PC-9 (cell line): Measurements from ENCODE around the gene SLC35D2. TPM values are rescaled to one million over a fixed set of nuclear protein-coding genes. Genes with fewer than 3 reads are reported as not detected.
A peak's percentile ranks its signal among the peaks of the same experiment; 100 is the strongest.

Experiments
- BruUV-seq: library from RNA; stranded (reverse); fragments of 400-500 nt; replicated peaks from 2 replicates; lab custom pipeline; 2021; lab: Mats Ljungman, UMichigan
- CTCF ChIA-PET: fragments of 300-600 bp; sonication (Branson Sonifier 250); formaldehyde crosslinking; loops from one replicate; lab custom pipeline; 2022; ENCODE audit warnings: antibody characterized with exemption; lab: Charles Lee
- POLR2A ChIA-PET: fragments of 300-600 bp; sonication (Branson Sonifier 250); formaldehyde crosslinking; loops from one replicate; lab custom pipeline; 2022; ENCODE audit warnings: antibody characterized with exemption; ENCODE audit not compliant: unreplicated experiment; lab: Charles Lee
- DNase-seq, 2 experiments: peaks; one replicate each; pipeline versions ENCODE4 v3.0.0 to v3.0.0-alpha.2; 2015 to 2022; ENCODE audit warnings: mixed read lengths in 1 of 2
- H2AFZ ChIP-seq: fragments of 200-600 bp; sonication (generic); 2 replicates; pipeline ENCODE4 v1.8.1; 2017; ENCODE audit warnings: antibody characterized with exemption
- H3F3A ChIP-seq: fragments of 200-600 bp; sonication (generic); 2 replicates; pipeline ENCODE4 v1.8.1; 2017; ENCODE audit warnings: antibody characterized with exemption, mild to moderate bottlenecking, low read depth; ENCODE audit not compliant: insufficient read depth
- H3K27ac ChIP-seq: fragments of 200-600 bp; sonication (generic); 2 replicates; pipeline ENCODE4 v1.6.1; 2016; ENCODE audit warnings: mixed run types
- H3K27me3 ChIP-seq: fragments of 200-600 bp; sonication (generic); 2 replicates; pipeline ENCODE4 v1.6.1; 2016; ENCODE audit warnings: low read depth, mixed run types; ENCODE audit not compliant: insufficient read depth
- H3K36me3 ChIP-seq: fragments of 200-600 bp; sonication (generic); 2 replicates; pipeline ENCODE4 v1.6.1; 2016; ENCODE audit warnings: low read depth, mixed run types
- H3K4me1 ChIP-seq: fragments of 200-600 bp; sonication (generic); replicated peaks from 2 replicates; pipeline ENCODE4 v1.6.1; 2016; ENCODE audit warnings: mixed run types; ENCODE audit not compliant: insufficient read depth
- H3K4me2 ChIP-seq: fragments of 200-600 bp; sonication (generic); 2 replicates; pipeline ENCODE4 v1.6.1; 2017; ENCODE audit warnings: mixed run types
- H3K4me3 ChIP-seq: fragments of 200-600 bp; sonication (generic); 2 replicates; pipeline ENCODE4 v1.6.1; 2016; ENCODE audit warnings: mixed run types
- H3K79me2 ChIP-seq: fragments of 200-600 bp; sonication (generic); 2 replicates; pipeline ENCODE4 v1.6.1; 2017; ENCODE audit warnings: low read depth, mixed run types
- H3K9me2 ChIP-seq: fragments of 200-600 bp; sonication (generic); 2 replicates; pipeline ENCODE4 v1.8.1; 2017; ENCODE audit warnings: mild to moderate bottlenecking; ENCODE audit not compliant: insufficient read depth
- H3K9me3 ChIP-seq: fragments of 200-600 bp; sonication (generic); 2 replicates; pipeline ENCODE4 v1.8.1; 2016; ENCODE audit warnings: low read depth; ENCODE audit not compliant: insufficient read depth
- H4K20me1 ChIP-seq: fragments of 200-600 bp; sonication (generic); 2 replicates; pipeline ENCODE4 v1.8.1; 2017; ENCODE audit not compliant: insufficient read depth
- EZH2 ChIP-seq: fragments of 200-600 bp; sonication (generic); IDR thresholded peaks from 2 replicates; pipeline ENCODE4 v1.8.0; 2017; ENCODE audit warnings: antibody characterized with exemption, low read depth
- intact Hi-C: fragments of 100-400 bp; cut with micrococcal nuclease; formaldehyde crosslinking; loops from one replicate; pipeline ENCODE4 v1.10.0; 2022; ENCODE audit not compliant: unreplicated experiment
- total RNA-seq: library from RNA; stranded (reverse); gene quantifications from 2 replicates; pipeline ENCODE4 v1.2.3, GENCODE V29; 2021
- TF ChIP-seq, protein P1 (sequence below): fragments of 200-600 bp; sonication (generic); conservative IDR thresholded peaks from 2 replicates; pipeline ENCODE4 v1.6.1; 2017; ENCODE audit warnings: mixed run types, antibody characterized with exemption, mild to moderate bottlenecking, moderate library complexity

Gene SLC35D2
- total RNA-seq, 1 experiment from 2014 or later, result 27.6 TPM

DNA sequence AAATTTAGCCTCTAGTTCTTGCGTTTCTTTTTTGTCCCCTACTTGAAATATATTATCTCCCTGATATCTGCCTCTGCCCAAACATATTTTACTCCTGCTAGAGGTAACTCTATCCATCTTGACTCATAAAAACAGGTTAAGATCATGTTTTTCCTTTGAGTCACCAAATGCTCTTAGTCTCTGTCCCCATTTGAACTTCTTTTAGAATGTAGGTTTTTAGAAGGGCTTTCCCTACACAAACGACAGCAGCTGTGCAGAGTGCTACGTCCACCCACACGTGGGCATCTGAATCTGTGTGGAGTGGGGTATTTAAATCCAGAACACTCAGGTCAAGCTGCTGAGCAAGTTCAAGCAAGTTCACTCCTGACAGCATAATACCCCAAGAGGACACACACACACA is 83.7 kb downstream of the SLC35D2 start:
- ChIA-PET CTCF (interaction anchor here (0.6 kb wide), 1 partner anchor 1619 kb away, joined by 8 read pairs; no protein-coding TSS in a partner anchor), POLR2A (interaction anchor here (0.6 kb wide), 1 partner anchor 16 kb away, joined by 17 read pairs; no protein-coding TSS in a partner anchor)
- DNase-seq, result peak; percentile 12 to 81
- no peaks in the 10 kb centered on the region for H3K36me3 ChIP-seq
- peak overlapping the region; percentile 42; the same call in 1 of the 2 replicates for H3K4me2 ChIP-seq
- H3K27me3 ChIP-seq, result no peaks in the 10 kb centered on the region
- H2AFZ ChIP-seq, result no peak overlapping the region
- no peaks in the 10 kb centered on the region for H3F3A ChIP-seq
- no peak overlapping the region for H3K4me3 ChIP-seq
- TF ChIP-seq EZH2, result no peak
- TF ChIP-seq, protein P1, sequence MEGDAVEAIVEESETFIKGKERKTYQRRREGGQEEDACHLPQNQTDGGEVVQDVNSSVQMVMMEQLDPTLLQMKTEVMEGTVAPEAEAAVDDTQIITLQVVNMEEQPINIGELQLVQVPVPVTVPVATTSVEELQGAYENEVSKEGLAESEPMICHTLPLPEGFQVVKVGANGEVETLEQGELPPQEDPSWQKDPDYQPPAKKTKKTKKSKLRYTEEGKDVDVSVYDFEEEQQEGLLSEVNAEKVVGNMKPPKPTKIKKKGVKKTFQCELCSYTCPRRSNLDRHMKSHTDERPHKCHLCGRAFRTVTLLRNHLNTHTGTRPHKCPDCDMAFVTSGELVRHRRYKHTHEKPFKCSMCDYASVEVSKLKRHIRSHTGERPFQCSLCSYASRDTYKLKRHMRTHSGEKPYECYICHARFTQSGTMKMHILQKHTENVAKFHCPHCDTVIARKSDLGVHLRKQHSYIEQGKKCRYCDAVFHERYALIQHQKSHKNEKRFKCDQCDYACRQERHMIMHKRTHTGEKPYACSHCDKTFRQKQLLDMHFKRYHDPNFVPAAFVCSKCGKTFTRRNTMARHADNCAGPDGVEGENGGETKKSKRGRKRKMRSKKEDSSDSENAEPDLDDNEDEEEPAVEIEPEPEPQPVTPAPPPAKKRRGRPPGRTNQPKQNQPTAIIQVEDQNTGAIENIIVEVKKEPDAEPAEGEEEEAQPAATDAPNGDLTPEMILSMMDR, result no peak
- H3K27ac ChIP-seq, result no peak overlapping the region
- H4K20me1 ChIP-seq, result no peaks in the 10 kb centered on the region
- H3K9me3 ChIP-seq, result no peaks in the 10 kb centered on the region
- no TSS peak for BruUV-seq
- intact Hi-C loops, result no loop called here
- no peaks in the 10 kb centered on the region for H3K9me2 ChIP-seq
- peaks cover 13% of the 10 kb centered on the region; the same call in 1 of the 2 replicates for H3K4me1 ChIP-seq
- no peaks in the 10 kb centered on the region for H3K79me2 ChIP-seq

DNA sequence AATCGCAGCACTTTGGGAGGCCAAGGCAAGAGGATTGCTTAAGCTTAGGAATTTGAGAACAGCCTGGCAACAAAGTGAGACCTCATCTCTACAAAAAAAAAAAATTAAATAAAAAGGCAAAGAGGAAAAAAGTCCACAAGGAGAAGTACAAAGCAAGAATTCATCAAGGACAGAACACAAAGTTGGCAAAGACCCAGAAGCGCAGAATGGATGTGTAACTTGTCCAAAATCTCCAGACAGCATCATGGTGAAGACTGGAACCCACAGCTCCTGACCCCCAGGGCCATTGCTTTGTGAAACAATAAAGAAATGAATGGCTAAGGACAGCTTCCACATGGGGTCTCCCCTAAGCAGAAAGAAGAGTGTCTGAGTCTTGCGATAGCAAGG is 89.4 kb downstream of the SLC35D2 start:
- ChIA-PET CTCF (no interaction called here), POLR2A (no interaction called here)
- no TSS peak for BruUV-seq

DNA sequence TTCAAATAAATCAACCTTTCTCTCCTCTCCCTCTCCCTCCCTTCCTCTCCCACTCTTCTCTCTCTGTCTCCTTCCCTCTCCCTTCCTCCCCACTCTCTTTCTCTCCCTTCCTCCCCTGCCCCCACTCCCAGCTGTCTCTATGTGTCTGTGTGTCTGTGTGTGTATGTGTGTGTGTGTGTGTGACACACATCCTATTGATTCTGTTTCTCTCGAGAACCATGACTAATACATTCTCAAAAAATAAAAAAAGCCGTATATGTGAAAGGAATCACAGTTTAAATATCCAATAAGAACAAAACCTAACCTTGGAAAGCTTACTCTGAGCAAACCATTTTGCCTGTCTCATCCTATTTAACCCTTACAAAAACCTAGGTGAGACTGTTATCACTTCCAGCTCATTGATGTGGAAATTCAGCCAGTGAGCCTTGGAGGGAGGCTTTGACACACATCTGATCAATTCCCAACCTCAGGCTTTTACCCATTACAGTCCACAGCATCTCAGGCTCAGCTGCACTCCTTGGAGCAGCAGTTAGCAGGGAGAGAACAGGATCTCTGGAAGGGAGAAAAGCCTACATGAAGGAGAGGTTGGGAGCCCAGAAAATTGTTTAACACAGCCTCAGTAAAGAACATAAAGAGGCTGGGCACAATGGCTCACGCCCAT is 89.9 kb downstream of the SLC35D2 start:
- no peak overlapping the region for H3K4me3 ChIP-seq
- H4K20me1 ChIP-seq, result no peaks in the 10 kb centered on the region
- TF ChIP-seq, protein P1, result no peak
- TF ChIP-seq EZH2, result no peak
- no peaks in the 10 kb centered on the region for H3K9me2 ChIP-seq
- intact Hi-C loops, result no loop called here
- POLR2A ChIA-PET, result no interaction called here
- DNase-seq, result no peak
- BruUV-seq, result no TSS peak
- no peaks in the 10 kb centered on the region for H3K79me2 ChIP-seq
- H2AFZ ChIP-seq, result no peak overlapping the region
- CTCF ChIA-PET, result no interaction called here
- no peaks in the 10 kb centered on the region for H3K36me3 ChIP-seq
- H3K9me3 ChIP-seq, result no peaks in the 10 kb centered on the region
- H3K4me2 ChIP-seq, result no peak overlapping the region
- no peak overlapping the region for H3K27ac ChIP-seq
- H3K27me3 ChIP-seq, result no peaks in the 10 kb centered on the region
- no peaks in the 10 kb centered on the region for H3F3A ChIP-seq
- H3K4me1 ChIP-seq, result no peaks in the 10 kb centered on the region

More for the DNA sequence above, 89.4 kb downstream of the SLC35D2 start:
- Histone ChIP-seq H3K36me3 (no peaks in the 10 kb centered on the region), H3K9me3 (no peaks in the 10 kb centered on the region), H3K79me2 (no peaks in the 10 kb centered on the region), H3K4me3 (no peak overlapping the region), H4K20me1 (no peaks in the 10 kb centered on the region), H3K9me2 (no peaks in the 10 kb centered on the region), H3K4me2 (no peak overlapping the region), H2AFZ (no peak overlapping the region), H3K4me1 (peaks cover under 1% of the 10 kb centered on the region; the same call in 1 of the 2 replicates), H3K27me3 (no peaks in the 10 kb centered on the region), H3F3A (no peaks in the 10 kb centered on the region), H3K27ac (no peak overlapping the region)
- intact Hi-C loops, result no loop called here
- TF ChIP-seq EZH2, result no peak
- TF ChIP-seq, protein P1, result no peak
- no peak for DNase-seq
